NCI-H1105 treated with DMSO at 0.1 percent for 48 hours (cell line): ENCODE data around the gene GPR162.
A peak's percentile ranks its signal among the peaks of the same experiment; 100 is the strongest.
"Not testable (repeated sequence)": the region's sequence is repeated elsewhere in the genome, so short reads cannot be mapped to it uniquely, and the experiment has no call there.

ENCODE experiments used
- DNase-seq: peaks from one replicate; lab custom pipeline; 2025; lab: John Stamatoyannopoulos, UW

The GPR162 gene

DNA sequence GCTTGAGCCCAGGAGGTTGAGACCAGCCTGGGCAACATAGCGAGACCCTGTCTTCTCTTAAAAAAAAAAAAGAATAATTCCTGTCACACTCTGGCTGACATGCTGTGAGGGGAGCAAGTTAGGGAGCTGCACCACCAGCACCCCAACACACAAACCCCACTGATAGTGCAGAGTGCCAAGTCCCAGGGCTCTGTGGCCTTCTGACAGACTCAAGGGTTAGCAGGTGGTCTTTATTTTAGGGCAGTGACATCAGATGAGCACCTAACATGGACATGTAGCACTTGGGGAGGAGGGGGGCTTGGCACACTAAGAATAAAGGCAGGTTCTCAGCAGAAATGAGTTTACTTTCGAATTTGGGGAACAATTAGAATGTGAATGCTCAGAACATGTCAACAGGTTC lies 37.2 kb downstream of the GPR162 start:
- no peak for DNase-seq

DNA sequence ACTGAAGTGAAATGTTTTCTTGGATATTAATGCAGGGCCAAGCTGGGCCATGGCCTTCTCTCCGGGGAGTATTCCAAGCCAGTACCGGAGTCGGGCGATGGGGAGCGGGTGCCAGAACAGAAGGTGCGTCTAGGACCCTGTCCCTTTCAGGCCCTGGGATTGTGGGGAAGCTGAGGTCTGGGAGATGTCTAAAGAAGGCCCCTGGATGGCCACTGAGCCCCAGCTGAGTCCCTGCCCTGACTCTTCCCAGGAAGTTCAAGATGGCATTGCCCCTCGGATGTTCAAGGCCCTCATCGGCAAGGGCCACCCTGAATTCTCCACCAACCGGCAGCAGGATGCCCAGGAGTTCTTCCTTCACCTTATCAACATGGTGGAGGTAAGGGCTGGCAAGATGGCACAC lies 38.5 kb downstream of the GPR162 start:
- DNase-seq = no peak

DNA sequence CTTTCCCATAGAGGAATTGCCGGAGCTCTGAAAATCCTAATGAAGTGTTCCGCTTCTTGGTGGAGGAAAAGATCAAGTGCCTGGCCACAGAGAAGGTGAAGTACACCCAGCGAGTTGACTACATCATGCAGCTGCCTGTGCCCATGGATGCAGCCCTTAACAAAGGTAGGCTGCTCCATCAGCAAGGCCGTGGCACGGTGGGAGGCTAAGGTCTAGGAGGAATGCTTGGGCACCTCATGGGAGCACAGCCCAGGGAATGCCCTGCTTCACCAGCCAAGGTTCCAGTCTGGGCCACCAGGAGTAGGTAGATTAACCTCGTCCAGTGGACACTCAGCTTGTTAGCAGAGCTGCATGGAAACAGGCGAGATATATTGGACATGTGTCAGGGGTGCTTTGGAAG lies 39.3 kb downstream of the GPR162 start:
- no peak for DNase-seq

DNA sequence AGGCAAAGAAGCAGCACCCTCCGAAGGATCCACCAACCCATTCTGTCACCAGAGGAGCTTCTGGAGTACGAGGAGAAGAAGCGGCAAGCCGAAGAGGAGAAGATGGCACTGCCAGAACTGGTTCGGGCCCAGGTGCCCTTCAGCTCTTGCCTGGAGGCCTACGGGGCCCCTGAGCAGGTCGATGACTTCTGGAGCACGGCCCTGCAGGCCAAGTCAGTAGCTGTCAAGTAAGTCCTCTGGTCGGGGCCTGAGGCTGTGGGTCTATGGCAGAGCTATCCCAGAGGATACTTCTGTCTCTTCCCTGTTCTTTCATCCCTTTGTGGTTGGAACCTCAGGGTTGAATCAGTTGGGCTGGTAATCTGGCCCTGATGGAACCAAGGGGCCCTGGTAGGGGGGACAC lies 39.8 kb downstream of the GPR162 start:
- DNase-seq = no peak

DNA sequence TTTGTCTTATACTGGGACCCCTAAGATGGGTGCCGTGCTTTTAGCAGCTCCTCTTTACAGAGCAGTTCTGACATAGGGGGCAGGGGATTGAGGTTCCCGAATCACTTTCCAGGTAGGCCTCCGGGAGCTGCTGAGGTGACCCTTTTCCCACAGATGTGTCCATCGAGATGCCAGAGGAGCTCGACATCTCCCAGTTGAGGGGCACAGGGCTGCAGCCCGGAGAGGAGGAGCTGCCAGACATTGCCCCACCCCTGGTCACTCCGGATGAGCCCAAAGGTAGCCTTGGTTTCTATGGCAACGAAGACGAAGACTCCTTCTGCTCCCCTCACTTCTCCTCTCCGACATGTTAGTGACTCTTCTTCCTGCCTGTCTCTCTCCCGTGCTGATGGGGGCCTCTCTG lies 41.4 kb downstream of the GPR162 start:
- DNase-seq = no peak

- DNase-seq = no peak
Measured at GRCh38 chr12:6863586-6864321, 42.1 kb downstream of the GPR162 start.

DNA sequence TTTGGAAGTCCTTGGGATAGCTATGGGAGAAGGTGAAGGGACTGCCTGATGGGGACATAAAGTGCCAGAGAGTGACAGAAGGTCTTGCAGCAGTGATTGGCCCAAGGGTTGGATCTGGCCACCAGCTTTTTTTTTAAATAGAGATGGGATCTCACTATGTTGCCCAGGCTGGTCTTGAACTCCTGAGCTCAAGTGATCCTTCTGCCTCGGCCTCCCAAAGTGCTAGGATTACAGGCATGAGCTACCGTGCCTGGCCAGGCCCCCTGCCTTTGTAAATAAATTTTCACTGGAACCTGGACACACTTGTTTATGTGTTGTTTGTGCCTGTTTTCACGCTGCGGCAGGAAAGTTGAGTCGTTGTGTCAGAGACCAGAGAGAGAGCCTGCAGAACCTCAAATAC lies 43.7 kb downstream of the GPR162 start:
- not testable (repeated sequence) for DNase-seq

DNA sequence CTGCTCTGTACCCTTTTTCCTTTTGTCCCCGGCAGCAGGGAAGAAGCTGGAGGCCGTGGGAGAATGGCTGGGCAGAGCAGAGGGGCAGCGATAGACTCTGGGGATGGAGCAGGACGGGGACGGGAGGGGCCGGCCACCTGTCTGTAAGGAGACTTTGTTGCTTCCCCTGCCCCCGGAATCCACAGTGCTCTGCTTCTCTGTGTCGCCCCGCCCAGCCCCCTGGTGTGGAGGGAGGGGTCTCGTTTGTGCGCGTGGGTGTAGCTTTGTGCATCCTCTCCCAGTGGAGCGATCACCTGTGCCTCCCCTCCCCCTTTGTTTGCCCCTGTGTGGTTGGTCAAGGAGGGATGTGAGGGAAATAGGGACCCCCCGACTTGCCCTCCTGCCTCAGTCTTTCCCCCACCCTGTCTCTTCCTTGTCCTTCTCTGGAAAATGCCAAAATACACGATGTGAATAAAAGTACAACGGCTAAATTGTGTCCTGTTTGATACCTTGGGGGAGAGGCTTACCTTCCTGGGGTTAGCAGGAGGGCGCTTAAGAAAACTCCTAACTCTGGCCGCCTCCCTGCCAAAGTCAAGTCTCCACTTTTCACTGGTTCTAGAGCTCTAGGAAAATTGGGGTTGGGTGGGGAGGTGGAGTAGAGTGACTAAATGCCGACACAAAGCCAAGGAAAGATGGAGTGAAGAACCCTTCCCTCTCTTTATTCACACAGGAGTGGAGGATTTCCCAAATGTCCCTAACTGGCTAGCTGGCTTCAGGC lies 44.7 kb downstream of the GPR162 start:
- no peak for DNase-seq

DNA sequence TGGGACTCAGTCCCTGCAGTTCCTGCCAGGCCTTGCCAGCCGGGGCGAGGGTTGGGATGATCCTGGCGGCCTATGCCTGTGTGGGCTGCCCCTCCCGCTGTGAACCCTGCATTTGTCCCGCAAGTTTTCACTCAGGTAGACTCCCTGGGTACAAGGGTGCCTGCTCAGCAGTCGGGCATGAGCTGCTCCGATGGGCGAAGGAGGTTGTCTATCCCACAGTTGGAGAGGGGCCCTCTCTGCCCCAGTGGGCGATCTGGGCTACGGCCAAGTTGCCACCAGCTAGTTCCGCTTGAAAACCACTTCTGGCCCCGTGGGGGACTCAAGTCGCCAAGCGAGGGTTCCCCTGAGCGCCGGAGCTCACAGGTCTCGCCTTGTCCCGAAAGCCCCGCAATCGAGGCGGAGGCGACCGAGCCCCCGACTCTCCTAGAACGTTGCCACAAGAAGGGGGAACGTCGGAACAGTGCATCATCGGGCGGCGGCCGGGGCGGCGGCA lies 45.3 kb downstream of the GPR162 start:
- DNase-seq = peak; percentile 61

DNA sequence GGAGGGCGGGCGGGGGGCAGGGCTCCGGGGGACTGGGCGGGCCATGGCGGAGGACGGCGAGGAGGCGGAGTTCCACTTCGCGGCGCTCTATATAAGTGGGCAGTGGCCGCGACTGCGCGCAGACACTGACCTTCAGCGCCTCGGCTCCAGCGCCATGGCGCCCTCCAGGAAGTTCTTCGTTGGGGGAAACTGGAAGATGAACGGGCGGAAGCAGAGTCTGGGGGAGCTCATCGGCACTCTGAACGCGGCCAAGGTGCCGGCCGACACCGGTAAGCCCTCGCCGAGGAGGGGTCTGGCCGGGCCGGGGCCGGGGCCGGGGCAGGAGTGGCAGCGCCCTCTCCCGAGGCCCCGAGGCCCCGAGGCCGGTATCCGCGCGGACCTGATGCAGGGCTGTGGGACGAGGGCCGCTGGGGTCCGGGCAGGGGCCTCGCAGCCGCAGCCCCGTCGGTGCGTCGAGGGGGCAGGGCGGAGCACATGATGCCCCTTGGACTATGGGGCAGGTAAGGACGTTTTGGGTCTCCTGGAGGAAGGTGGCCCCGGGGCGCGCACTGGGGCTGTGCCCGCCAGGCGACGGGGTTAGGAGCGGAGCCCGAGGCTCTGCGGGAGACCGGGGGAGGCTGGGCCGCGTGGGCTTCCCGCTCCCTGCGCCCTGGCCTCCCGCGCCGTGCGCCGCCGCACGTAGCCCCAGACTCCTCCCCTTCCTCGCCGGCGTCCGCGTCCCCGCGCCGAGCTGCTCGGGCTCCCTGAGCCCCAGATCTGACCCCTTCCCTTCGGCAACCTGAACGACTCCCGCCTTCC lies 46.0 kb downstream of the GPR162 start, which contains the start of gene TPI1:
TSS of gene TPI1 (plus strand) at position 119 of the 798 bp plus-strand sequence. CDS start at position 155, 36 bp downstream.
- DNase-seq = peak; percentile 76

DNA sequence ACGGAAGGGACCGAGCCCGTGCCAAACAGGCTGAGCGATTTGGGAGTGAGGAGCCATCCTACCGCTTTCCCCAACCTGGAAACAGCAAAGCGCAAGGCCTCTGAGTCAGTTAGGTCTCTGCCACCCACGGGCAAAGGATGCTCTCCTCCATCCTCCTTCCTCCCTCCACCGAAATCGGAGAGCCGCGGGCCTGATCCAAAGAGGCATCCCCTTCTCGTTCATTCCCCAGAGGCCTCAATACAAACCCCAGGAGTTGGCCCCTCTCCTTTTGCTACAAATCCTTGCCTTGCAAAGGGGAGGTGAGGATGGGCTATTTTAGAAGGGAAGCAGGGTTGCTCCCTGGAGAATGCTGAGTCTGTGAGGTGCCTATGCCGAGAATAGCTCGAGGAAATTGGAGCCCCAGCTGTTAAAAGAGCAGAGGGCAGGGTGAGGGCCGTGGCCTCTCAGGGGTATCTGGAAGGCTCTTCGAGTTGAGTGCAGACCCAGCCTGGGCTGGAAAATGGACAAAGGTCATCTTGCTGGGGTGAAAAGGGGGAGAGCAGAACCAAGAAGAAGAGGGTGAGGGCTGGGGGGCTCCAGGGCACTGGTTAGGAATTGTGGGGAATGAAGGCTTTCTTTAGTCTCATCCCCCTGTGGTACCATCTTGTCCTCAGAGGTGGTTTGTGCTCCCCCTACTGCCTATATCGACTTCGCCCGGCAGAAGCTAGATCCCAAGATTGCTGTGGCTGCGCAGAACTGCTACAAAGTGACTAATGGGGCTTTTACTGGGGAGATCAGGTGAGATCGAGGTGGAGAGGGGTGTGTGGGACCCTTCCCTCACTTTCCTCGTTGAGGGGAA lies 46.8 kb downstream of the GPR162 start:
- no peak for DNase-seq

DNA sequence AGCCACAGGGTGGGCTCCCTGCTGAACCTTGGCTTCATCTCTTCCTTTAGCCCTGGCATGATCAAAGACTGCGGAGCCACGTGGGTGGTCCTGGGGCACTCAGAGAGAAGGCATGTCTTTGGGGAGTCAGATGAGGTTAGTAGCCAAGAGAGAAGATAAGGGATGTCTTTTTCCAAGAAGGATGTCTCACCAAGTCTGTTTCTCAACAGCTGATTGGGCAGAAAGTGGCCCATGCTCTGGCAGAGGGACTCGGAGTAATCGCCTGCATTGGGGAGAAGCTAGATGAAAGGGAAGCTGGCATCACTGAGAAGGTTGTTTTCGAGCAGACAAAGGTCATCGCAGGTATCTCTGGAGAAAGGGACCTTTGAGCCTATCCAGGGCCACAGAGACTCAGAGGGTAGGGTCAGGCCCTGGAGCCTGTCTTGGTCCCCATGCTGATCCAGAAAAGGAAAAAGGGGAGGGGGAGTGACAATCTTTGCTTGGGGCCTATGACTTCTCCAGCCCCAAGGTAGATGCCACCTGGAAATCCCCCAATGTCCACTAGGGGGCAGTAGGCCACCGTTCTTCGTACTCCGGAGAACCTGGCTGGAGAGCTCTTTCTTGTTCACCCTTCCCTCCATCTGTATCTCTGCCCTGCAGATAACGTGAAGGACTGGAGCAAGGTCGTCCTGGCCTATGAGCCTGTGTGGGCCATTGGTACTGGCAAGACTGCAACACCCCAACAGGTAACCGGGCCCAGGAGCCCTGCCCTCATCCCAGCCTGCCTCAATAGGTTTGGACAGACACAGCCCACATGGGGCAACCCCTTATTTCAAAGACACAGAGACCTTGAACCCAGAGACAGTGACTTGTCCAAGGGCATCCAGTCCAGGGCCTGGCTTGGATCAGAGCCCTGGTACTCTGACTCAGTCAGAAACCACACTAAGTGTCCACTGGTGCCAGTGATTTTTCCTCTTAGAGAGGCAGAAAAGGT lies 47.7 kb downstream of the GPR162 start:
- peak; percentile 76 for DNase-seq

GRCh38 chr12:6870304-6870703 lies 48.7 kb downstream of the GPR162 start:
- not testable (repeated sequence) for DNase-seq

DNA sequence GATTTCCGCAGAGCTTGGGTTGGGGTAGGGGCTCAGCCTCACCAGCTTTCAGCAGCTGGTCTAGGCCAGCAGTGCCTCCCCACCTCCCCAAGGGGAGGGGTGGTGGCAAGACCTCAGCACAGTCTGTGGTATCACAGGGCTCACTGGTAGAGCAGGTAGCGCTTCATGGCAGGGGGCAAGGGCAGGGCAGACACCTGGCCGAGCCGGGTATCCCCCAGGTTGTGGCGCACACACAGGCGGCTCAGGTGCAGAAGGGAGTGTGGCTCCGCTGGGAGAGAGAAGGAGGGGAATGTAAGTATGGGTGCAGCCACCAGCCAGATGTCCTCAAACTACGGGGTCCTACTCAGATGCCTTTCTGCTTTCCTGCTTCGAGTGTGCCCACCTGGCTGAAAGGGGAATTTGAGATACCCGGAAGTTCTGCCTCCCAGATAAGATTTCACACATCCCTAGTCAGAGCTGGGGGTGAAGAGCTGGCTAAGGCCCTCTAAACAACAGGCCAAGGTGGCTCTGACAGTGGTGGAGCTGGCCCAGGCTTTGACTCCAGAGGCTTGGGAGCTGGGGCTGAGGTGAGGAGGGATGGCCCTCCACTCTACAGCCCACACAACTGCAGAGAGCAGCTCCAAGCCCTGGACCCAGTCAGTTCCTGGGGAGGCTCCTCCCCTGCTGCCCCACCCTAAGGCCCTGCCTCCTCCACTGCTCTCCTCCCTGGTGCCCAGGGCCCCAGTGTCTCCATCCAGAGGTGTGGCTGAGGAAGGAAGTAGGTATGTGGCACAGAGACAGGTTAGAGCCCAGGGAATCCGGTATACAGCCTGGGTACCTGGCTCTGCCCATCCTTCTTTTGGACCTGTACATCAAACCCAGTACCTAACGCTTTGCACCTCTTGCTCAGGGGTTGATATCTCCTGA lies 49.7 kb downstream of the GPR162 start:
- DNase-seq = peak; percentile 45

DNA sequence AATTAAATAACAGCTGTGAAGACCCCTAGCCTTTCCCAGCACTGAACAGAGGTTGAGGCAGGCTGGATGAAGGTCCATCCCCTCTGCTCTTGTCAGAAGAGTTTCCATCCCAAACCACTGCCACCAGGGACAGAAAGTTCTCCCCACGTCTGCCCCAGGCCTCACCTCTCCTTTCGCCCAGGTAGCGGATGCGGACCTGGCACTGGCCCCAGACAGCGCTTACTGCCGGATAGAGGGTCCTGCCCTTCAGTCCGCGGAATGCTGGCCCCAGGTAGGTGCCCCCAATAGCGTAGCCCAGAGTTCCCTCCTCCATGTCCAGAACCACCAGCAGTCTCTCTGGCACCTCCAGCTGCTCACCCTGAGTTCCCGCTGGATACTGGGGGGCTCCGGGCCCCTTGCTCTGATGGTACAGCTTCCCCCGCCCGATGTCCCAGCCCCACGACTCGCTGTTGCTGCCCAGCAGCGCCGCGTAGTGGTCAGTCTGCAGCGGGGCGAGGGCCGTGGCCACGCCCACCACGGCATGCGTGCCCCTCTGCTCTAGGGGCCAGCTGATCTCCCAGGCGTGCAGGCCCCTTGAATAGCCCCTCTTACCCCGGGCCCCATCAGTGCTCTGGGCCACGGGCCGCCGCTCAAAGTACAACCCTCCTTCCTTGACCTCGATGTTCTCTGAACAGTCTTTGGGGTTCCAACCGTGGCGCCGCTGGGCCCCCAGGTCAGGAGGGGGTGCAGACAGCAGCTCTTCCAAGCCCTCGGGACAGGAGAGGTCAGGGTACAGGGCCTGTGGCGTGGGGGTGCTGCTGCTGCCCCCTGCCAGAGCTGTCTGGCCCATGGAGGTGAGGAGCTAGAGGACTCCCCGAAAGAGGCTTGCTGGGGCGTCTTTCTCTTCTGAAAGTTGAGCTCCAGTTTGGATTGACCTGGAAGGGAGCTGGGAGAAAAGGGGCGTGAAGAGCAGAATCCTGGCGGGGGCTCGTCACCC lies 50.7 kb downstream of the GPR162 start:
- peak; percentile 71 for DNase-seq

DNA sequence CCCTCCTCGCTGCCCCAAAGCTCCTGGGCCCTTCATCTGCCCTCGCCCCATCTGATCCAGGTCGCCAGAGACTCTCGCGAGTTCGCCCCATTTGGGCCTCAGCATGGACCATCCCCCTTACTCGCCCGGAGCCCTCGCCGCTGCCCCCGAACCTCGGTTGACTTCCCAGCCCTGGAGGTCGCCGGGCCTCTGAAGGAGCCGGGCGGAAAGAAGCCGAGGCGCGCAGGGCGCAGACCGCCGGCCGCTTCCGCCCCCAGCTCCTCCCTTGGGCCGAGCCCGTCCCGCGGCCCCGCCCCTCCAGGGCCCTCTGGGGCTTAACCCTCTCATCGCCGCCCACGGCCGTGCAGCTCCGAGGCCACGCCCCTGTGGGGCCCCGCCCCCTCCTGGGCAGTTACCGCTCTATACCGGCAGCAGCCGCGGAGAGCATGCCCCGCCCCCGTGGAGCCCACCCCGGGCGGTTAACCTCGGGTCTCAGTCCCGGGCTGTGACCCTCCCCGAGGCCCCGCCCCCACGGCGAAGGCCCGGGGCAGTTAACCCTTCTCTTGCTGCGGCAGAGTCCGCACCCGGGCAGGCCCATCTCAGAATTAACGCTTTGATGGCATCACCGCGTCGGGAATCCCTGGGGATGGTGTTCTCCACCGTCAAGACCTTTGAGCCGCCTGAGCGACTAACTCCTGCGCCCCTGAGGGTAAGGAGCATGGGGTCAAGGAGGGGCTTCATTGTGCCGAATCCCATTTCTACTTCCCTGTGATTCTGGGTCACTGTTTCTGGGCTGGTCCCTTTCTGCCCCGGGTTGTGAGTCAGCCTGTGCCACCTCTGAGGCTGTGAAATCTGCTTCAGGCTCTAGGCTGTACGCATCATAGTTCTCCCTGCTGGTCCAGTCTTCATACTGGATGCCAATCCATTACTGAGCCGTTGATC lies 51.7 kb downstream of the GPR162 start, which contains the start of gene SPSB2:
TSS of gene SPSB2 (minus strand) at position 210 of the 921 bp plus-strand sequence. CDS start 402 bp downstream, outside the sequence.
- DNase-seq = peak; percentile 94

GRCh38 chr12:6874015-6874368 lies 52.4 kb downstream of the GPR162 start:
- DNase-seq = not testable (repeated sequence)
